ENCODE measurements around the gene SMIM24. TPM values are rescaled to one million over a fixed set of nuclear protein-coding genes. Genes with fewer than 3 reads are reported as not detected.

Gene SMIM24
- total RNA-seq, 1 experiment from 2014 or later, result 1.9 TPM

- no peak overlapping the region for H3K9ac ChIP-seq (ENCODE audit: extremely low read depth, insufficient read length, low read length)
- H3K79me1 ChIP-seq (ENCODE audit: insufficient read depth, low read depth, low read length, poor library complexity, severe bottlenecking), result no peaks in the 10 kb centered on the region
- no peak overlapping the region for H3K14ac ChIP-seq (ENCODE audit: insufficient read depth, low read length)
- H3K27ac ChIP-seq (ENCODE audit: insufficient read length, low read depth, low read length), result no peak overlapping the region
- no peak overlapping the region for H4K5ac ChIP-seq (ENCODE audit: insufficient read length, low read depth, low read length)
- no peak for DNase-seq
- H4K8ac ChIP-seq (replicated peaks; ENCODE audit: insufficient read length, low read depth, low read length), result no peak overlapping the region
- no peak overlapping the region for H2AFZ ChIP-seq (ENCODE audit: low read length)
- Mint-ChIP-seq H3K27me3 (ENCODE audit: low read depth) (peaks cover 26% of the 10 kb centered on the region), H3K36me3 (ENCODE audit: insufficient read depth in 1 of 3, low read depth in 3 of 3) (no peaks in the 10 kb centered on the region; a peak in 1 of 7 replicates), H3K27ac (no peak overlapping the region), H3K4me1 (peaks cover 3 to 7% of the 10 kb centered on the region in 2 experiments; a peak in 3 of 4 replicates), H3K9me3 (0 out of 5 replicates have a peak, but pooled peaks cover 0 to 8% of the 10 kb centered on the region in 2 experiments), H3K4me3 (no peak overlapping the region)
- no peak overlapping the region for H3K18ac ChIP-seq (ENCODE audit: insufficient read length, low read depth, low read length)
- no peak overlapping the region for H3K56ac ChIP-seq (ENCODE audit: insufficient read length, low read depth, low read length)
- no peak overlapping the region for H3K23ac ChIP-seq (ENCODE audit: insufficient read length, low read depth, low read length)
- no peak overlapping the region for H3K4me2 ChIP-seq (ENCODE audit: insufficient read depth, insufficient read length, low read length)
- no peak overlapping the region for H2BK15ac ChIP-seq (ENCODE audit: low read depth, low read length)
- H2BK12ac ChIP-seq (ENCODE audit: insufficient read length, low read depth, low read length), result no peak overlapping the region
- WGBS (ENCODE audit: extremely low coverage, insufficient read length, low lambda C conversion rate), result no CpG with 5 or more reads among the region's 2 CpGs
- no peak overlapping the region for H2BK20ac ChIP-seq (ENCODE audit: low read depth, low read length, poor library complexity, severe bottlenecking)
- no peaks in the 10 kb centered on the region for H3K4me1 ChIP-seq (ENCODE audit: insufficient read depth, low read length)
- H2BK120ac ChIP-seq (ENCODE audit: low read depth, low read length, poor library complexity, severe bottlenecking), result no peak overlapping the region
- no peak overlapping the region for H4K91ac ChIP-seq (ENCODE audit: insufficient read length, low read depth, low read length)
- no peak overlapping the region for H2BK5ac ChIP-seq (ENCODE audit: insufficient read length, low read length)
- H3K4ac ChIP-seq (ENCODE audit: low read depth, low read length), result no peak overlapping the region
- H2AK5ac ChIP-seq (ENCODE audit: insufficient read length, low read length), result no peak overlapping the region
- no peak overlapping the region for H3T11ph ChIP-seq (ENCODE audit: low read length)
- peaks cover 3% of the 10 kb centered on the region; the same call in 1 of the 2 replicates for H3K27me3 ChIP-seq (ENCODE audit: insufficient read depth, low read length)
- H3K79me2 ChIP-seq (ENCODE audit: insufficient read depth, low read length), result no peaks in the 10 kb centered on the region
- H4K20me1 ChIP-seq (ENCODE audit: control insufficient read depth, insufficient read depth, insufficient read length), result no peaks in the 10 kb centered on the region
- no peak for TF ChIP-seq CTCF (conservative IDR thresholded peaks at IDR 0.05)
- H3K9me3 ChIP-seq (ENCODE audit: control insufficient read depth, low read depth, low read length), result no peaks in the 10 kb centered on the region
- peaks cover 4% of the 10 kb centered on the region for H3K23me2 ChIP-seq (ENCODE audit: insufficient read length, low read depth, low read length, poor library complexity, severe bottlenecking)
These were observed 5.7 kb downstream of the SMIM24 start for GRCh38 chr19:3474614-3475013.

Data from H9 (cell line).